Lung microvascular endothelial cell (primary cell): ENCODE measurements around the gene ESYT3. TPM values are rescaled to one million over a fixed set of nuclear protein-coding genes. Genes with fewer than 3 reads are reported as not detected.

Experiments used
- DNase-seq, 2 donors: peaks; one replicate each; pipeline versions ENCODE4 v3.0.0 to v3.0.0-alpha.2; 2010; ENCODE audit warnings: low read depth in 2 of 2
- total RNA-seq: library from RNA; depleted of rRNA; stranded (reverse); fragments of >200 nt; gene quantifications from 2 replicates; pipeline ENCODE4 v1.2.1, GENCODE V29; 2014

The ESYT3 gene
- total RNA-seq: not detected in 2 replicates

DNA sequence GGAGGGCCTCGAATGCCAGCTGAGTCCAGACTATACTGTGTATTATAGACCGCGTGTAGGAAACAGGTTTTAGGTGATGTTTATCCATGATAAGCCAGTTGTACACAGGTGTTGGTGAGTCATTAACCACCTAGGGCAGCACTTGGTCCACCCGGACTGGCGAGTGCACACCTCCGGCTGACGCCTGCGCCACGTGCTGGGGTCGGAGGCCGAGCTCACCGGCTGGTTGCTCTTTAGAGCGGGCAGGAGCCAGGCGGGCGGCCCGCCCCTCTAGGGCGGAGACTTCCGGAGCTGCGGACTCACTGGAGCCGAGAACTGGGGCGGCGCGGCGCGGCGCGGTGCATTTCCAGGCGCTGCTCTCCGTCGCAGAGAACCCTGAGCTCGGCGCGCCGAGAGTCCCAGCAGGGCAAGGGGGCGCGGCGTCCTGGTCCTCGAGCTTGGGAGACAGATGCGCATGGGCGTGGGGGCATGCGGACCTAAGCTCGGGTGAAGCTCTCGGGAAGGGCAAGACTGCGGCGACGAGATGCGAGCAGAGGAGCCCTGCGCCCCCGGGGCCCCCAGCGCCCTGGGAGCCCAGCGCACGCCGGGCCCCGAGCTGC lies at the start of gene ESYT3:
ESYT3 (plus strand) TSS at position 341 of the 599 bp plus-strand sequence; CDS start at position 524, 183 bp downstream.
- peak; percentile 38 to 40 for DNase-seq

DNA sequence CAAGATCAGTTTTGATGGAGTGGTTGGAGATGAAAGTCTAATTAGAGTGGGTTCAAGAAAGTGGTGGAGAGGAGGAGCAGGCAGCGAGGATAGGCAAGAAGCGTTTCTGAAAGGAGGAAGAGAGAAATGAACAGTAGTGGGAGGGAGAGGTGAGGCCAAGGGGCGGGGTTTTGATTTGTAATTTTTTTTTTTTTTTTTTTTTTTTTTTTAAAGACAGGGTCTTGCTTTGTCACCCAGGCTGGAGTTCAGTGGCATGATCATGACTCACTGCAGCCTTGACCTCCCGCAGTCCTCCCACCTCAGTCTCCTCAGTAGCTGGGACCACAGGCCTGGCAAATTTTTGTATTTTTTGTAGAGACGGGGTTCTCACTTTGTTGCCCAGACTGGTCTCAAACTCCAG lies 49.4 kb upstream of the ESYT3 start:
- DNase-seq: no peak

DNA sequence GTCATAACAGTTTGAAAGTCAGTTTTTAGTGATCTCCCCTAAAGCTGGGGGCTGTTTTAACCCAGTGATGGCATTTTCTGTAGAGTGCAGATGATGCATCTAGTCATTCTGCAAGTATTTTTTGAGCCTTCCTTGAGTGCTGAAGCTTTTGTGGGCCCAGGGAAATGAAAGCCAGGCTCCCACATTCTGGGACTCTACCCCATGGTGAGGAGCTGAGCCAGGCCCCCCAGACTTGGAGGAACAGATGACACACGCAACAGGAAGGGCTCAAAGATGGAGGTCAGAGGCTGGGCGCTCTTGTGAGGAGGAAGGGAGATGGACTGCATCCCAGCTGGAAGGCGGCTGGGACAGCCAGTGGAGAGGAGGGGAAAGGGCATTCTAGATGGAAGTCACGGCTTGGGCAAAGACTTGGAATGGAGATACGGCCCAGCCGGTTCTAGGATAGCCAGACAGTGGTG lies 45.2 kb upstream of the ESYT3 start:
- no peak for DNase-seq

- no peak for DNase-seq
These were observed 44.4 kb upstream of the ESYT3 start for GRCh38 chr3:138389841-138390581.

- DNase-seq: no peak
These were observed 43.9 kb upstream of the ESYT3 start for GRCh38 chr3:138390582-138390932.

DNA sequence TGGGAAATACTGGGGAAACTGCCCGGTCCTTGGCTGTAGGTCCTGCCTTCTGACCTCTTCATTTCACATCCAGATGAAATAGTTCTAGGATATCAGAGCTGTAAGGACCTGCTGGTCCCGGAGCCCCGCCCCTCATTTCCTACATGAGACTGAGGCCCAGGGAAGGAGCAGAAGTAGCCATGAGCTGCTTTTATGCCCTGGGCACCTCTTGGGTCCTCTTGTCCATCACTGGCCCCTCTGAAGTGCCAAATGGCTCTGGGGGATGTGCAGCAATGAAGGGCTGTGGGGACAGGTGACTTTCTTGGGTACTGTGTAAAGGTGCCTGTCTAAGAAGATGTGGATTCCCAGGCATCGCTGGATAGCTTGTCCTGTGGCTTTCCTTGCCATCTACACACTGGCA lies 40.3 kb upstream of the ESYT3 start:
- no peak for DNase-seq

DNA sequence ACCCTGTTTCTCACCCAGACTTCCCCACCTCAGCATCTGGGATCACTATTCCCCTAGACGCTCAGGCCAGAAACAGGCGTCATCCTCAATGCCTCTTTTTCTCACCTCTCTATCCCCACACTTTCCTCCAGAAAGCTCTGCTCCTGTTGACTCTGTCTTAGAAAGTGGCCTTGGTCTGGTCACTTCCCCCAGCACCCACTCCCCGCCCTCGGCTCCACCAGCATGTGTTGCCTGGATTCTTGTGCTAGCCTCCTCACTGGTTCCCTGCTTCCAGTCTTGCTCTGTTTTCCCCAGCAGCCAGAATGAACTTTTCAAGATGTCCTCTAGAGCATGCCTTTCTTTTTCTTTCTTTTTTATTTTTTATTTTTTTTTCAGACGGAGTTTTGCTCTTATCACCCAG lies 39.7 kb upstream of the ESYT3 start:
- DNase-seq: no peak

- DNase-seq: no peak
These were observed 38.3 kb upstream of the ESYT3 start for GRCh38 chr3:138395865-138396751.

DNA sequence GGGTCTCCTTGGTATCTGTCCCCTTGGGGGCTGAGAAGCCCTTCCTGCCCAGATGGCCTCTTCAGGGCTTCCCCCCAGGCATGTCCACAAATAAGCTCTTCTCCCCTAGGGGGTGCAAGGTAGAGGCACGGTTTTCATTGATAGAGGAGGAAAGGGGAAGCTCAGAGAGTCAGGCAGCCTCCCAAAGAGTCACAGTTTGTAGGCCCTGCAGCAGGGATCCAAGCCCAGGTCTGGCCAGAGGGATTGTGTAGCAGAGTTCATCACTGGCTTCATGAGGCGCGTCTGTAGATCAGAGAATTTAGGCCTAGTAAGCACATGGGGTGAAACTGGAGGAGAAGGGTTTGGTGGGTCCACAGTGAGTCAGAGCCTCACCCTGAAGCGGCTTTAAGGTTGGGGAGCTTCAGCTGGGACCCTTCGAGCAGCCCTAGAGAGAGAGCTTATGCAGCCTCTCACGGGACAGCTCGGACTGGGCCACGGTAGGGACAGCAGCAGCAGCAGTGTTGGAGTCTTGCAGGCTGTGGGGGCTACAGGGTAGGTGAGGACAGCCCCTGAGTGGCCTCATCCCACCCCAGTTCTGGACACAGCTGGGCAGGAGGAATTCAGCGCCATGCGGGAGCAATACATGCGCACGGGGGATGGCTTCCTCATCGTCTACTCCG lies 37.5 kb upstream of the ESYT3 start:
- no peak for DNase-seq

- DNase-seq: peak in 1 of 2 donors; percentile 35
These were observed 36.4 kb upstream of the ESYT3 start for GRCh38 chr3:138397983-138398382.

DNA sequence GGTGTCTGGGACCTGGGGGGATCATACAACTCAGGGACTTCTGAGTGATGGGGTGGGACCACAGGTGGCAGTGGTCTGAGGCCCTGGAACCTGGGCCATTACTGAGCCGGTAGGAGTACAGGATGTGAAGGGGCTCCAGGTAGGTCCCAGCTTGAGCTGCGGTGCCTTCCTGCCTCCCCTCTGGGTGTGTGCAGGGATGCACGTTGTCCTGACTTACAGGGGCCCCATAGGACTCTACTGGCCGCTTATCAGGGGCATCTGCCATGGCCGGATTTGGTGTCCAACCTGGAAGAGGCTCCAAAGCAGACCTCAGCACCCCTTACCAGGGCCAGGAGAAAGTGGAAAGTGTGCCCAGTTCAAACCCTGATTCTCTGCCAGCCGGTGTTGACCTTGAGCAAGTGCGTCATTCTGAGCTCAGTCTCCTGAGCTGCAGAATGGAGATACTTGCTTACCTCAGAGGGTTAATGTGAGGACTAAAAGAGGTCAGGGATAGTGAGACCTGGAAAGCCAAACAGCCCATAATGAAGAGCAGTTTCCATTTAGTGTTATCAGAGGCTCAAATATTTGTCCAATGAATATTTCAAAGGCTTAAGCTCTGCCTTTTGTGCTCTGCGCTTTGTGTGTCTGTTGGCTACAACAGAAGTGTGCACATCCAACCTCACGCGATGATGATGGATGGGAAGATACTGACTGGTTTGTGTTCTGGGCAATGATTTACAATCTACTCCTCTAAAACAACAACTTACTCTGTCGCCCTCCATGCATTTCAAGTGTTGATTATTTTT lies 35.4 kb upstream of the ESYT3 start:
- DNase-seq: no peak

GRCh38 chr3:138399766-138400165 lies 34.6 kb upstream of the ESYT3 start:
- no peak for DNase-seq

GRCh38 chr3:138400651-138401070 lies 33.8 kb upstream of the ESYT3 start:
- DNase-seq: no peak

GRCh38 chr3:138401834-138402233 lies 32.6 kb upstream of the ESYT3 start:
- DNase-seq: no peak

DNA sequence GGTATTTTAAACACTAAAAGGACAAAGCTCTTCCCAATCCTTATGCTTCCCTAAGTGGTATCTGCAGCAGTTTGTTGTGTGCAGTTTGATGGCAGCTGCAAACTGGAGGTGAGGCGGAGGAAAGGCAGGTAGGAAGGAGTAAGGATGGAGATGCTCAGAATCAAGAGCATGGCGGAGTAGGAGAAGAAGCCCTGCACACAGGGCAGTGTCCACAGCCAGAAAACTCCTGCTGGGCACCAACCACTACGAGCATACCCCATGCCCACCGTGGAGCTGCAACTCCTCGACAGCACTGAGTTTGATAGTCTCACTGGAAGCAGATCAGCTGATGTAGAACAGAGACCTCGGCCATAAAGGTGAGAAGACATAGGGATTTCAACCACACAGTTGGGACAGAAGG lies 30.3 kb upstream of the ESYT3 start:
- DNase-seq: no peak

DNA sequence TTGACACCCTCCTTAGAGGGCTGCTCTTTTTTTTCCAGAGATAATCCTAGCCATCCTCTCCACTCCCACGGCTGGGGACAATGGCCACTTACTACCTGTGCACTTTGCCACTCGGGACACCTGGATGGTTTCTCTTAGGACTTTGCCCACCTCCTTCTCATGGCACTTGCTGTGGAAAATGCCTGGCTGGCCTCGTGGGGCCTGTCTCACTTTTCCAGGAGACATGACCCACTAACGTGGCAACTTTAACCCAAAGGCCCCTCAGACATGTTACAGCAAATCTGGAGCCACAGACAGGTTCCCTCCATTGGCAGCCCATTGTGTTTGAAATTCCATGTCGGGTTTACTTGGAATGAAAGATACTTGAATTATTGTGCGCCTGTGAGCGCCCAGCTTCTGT lies 29.4 kb upstream of the ESYT3 start:
- no peak for DNase-seq

GRCh38 chr3:138405486-138405885 lies 28.9 kb upstream of the ESYT3 start:
- no peak for DNase-seq

DNA sequence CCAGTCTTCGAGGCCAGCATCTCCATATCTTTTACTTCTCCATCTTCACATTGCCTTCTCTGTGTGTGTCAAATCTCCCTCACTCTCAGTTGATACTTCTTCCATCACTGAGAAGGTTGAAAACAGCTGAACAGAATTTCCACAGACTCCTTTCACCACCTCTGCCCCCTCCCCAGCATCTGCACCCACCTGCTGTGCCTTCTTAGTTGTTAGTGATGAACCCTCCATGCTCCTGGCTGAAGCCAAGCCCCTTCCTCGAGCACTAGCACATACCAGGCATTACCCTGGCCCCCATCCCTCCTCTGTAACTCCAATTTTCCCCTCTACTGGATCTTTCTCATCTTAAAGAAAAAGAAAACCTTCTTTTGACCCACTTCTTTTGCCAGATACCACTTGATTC lies 27.8 kb upstream of the ESYT3 start:
- no peak for DNase-seq

DNA sequence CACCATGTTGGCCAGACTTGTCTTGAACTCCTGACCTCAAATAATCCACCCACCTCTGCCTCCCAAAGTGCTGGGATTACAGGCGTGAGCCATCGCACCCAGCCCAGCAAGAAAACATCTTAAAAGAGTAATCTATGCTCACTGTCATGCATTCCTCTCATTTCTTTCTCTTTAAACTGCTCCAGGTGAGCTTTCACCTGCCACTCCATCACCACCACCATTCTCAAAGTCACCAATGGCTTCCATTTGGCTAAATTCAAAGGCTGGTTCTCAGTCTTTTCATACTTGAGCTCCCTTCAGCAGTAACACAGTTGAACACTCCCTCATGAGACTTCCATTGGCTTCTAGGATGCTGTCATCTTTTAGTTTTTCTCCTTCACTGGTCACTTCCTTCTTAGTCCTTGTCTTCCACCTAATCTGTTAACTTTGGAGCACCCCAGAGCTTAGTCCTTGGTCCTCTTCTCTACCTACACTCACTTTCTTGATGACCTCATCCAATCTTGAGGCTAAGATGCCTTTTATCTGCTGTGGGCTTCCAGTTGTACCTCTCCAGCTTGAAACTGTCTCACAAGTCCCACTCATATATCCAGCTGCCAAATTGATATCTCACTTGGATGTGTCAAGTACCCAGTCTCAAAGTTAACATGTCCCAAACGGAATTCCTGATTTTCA lies 27.0 kb upstream of the ESYT3 start:
- no peak for DNase-seq
